Superior temporal gyrus (tissue), 1 donor: ENCODE measurements around the gene CLECL1.

Experiments used
- DNase-seq: peaks from one replicate; pipeline ENCODE4 v3.0.0-alpha.2; 2016; ENCODE audit errors: extremely low spot score

Gene CLECL1

GRCh38 chr12:9732921-9733461 lies at the start of gene CLECL1:
Gene CLECL1 (minus strand): TSS chr12:9733097.
- no peak for DNase-seq

GRCh38 chr12:9781360-9781759 lies 48.5 kb upstream of the CLECL1 start:
- no peak for DNase-seq

- no peak for DNase-seq
Observed at GRCh38 chr12:9779209-9779608, 46.3 kb upstream of the CLECL1 start.

GRCh38 chr12:9776781-9777180 lies 43.9 kb upstream of the CLECL1 start:
- no peak for DNase-seq

- no peak for DNase-seq
Observed at GRCh38 chr12:9773216-9773877, 40.5 kb upstream of the CLECL1 start.

- no peak for DNase-seq
Observed at GRCh38 chr12:9763025-9763424, 30.1 kb upstream of the CLECL1 start.

GRCh38 chr12:9762369-9762768 lies 29.5 kb upstream of the CLECL1 start:
- DNase-seq: no peak

- no peak for DNase-seq
Observed at GRCh38 chr12:9761419-9761781, 28.5 kb upstream of the CLECL1 start.

GRCh38 chr12:9760699-9761418 lies 28.0 kb upstream of the CLECL1 start, which contains the start of gene CD69:
Gene CD69 (minus strand): TSS chr12:9760901. CDS start chr12:9760820, 81 bp downstream.
- DNase-seq: no peak

- no peak for DNase-seq
Observed at GRCh38 chr12:9760120-9760519, 27.2 kb upstream of the CLECL1 start.

GRCh38 chr12:9759694-9760093 lies 26.8 kb upstream of the CLECL1 start:
- DNase-seq: no peak

- DNase-seq: no peak
Observed at GRCh38 chr12:9758119-9758518, 25.2 kb upstream of the CLECL1 start.

GRCh38 chr12:9757433-9758025 lies 24.6 kb upstream of the CLECL1 start:
- DNase-seq: no peak

- no peak for DNase-seq
Observed at GRCh38 chr12:9756706-9757105, 23.8 kb upstream of the CLECL1 start.

- DNase-seq: no peak
Observed at GRCh38 chr12:9756170-9756569, 23.3 kb upstream of the CLECL1 start.

- DNase-seq: no peak
Observed at GRCh38 chr12:9755567-9755966, 22.7 kb upstream of the CLECL1 start.

- no peak for DNase-seq
Observed at GRCh38 chr12:9755035-9755434, 22.1 kb upstream of the CLECL1 start.

GRCh38 chr12:9754099-9754927 lies 21.4 kb upstream of the CLECL1 start:
- no peak for DNase-seq

- no peak for DNase-seq
Observed at GRCh38 chr12:9753498-9753897, 20.6 kb upstream of the CLECL1 start.

- no peak for DNase-seq
Observed at GRCh38 chr12:9753073-9753472, 20.2 kb upstream of the CLECL1 start.

- no peak for DNase-seq
Observed at GRCh38 chr12:9752145-9752933, 19.4 kb upstream of the CLECL1 start.
